GM19438 (cell line): ENCODE measurements around the gene ACP5.
"Not testable (repeated sequence)": the region's sequence is repeated elsewhere in the genome, so short reads cannot be mapped to it uniquely, and the experiment has no call there.

Experiments used
- ATAC-seq: cut with Tn5 transposase; IDR thresholded peaks from one replicate; pipeline ENCODE4 v1.9.1; 2021; ENCODE audit warnings: low read depth; ENCODE audit not compliant: unreplicated experiment

ACP5 gene

GRCh38 chr19:11577451-11578257 lies at the start of gene ACP5:
TSS of gene ACP5 (minus strand) at chr19:11577645. CDS start at chr19:11577317, 328 bp downstream.
- ATAC-seq = no peak

- ATAC-seq = no peak
Measured at GRCh38 chr19:11626252-11626651, 48.8 kb upstream of the ACP5 start.

- no peak for ATAC-seq
Measured at GRCh38 chr19:11624069-11624463, 46.6 kb upstream of the ACP5 start.

- not testable (repeated sequence) for ATAC-seq
Measured at GRCh38 chr19:11622401-11622800, 45.0 kb upstream of the ACP5 start.

- no peak for ATAC-seq
Measured at GRCh38 chr19:11620553-11620952, 43.1 kb upstream of the ACP5 start.

GRCh38 chr19:11617180-11618062 lies 40.0 kb upstream of the ACP5 start:
- no peak for ATAC-seq

- no peak for ATAC-seq
Measured at GRCh38 chr19:11612816-11613511, 35.5 kb upstream of the ACP5 start.

GRCh38 chr19:11611730-11612129 lies 34.3 kb upstream of the ACP5 start:
- no peak for ATAC-seq

- no peak for ATAC-seq
Measured at GRCh38 chr19:11606484-11606883, 29.0 kb upstream of the ACP5 start.

- not testable (repeated sequence) for ATAC-seq
Measured at GRCh38 chr19:11599704-11600103, 22.3 kb upstream of the ACP5 start.

- ATAC-seq = no peak
Measured at GRCh38 chr19:11598746-11599145, 21.3 kb upstream of the ACP5 start.

GRCh38 chr19:11598103-11598483 lies 20.6 kb upstream of the ACP5 start:
- no peak for ATAC-seq

GRCh38 chr19:11597202-11598102 lies 20.0 kb upstream of the ACP5 start, which contains the start of gene ZNF627:
TSS of gene ZNF627 (plus strand) at chr19:11597483. CDS start at chr19:11597628, 145 bp downstream.
- ATAC-seq = peak; percentile 95

- ATAC-seq = no peak
Measured at GRCh38 chr19:11596156-11596555, 18.7 kb upstream of the ACP5 start.

- no peak for ATAC-seq
Measured at GRCh38 chr19:11594084-11594483, 16.6 kb upstream of the ACP5 start.

GRCh38 chr19:11587975-11588631 lies 10.7 kb upstream of the ACP5 start:
- no peak for ATAC-seq

- ATAC-seq = no peak
Measured at GRCh38 chr19:11587302-11587974, 10.0 kb upstream of the ACP5 start.

GRCh38 chr19:11586331-11586730 lies 8.9 kb upstream of the ACP5 start:
- ATAC-seq = no peak

GRCh38 chr19:11581740-11582139 lies 4.3 kb upstream of the ACP5 start:
- peak; percentile 69 for ATAC-seq
